NB4 (cell line): ENCODE results near the gene RNPEP.
"Not testable (repeated sequence)": the region's sequence is repeated elsewhere in the genome, so short reads cannot be mapped to it uniquely, and the experiment has no call there.

Source experiments
- DNase-seq: peaks from one replicate; pipeline ENCODE4 v3.0.0; 2010; ENCODE audit warnings: low read depth
- H3K4me3 ChIP-seq: one replicate; pipeline ENCODE4 v1.5.1; 2011; ENCODE audit warnings: mild to moderate bottlenecking, low read depth, low read length, moderate library complexity
- MYC ChIP-seq: IDR thresholded peaks from 2 replicates; pipeline ENCODE4 v1.6.1; 2011; ENCODE audit warnings: low read depth, low read length
- POLR2A ChIP-seq: IDR thresholded peaks from 2 replicates; pipeline ENCODE4 v1.6.1; 2011; ENCODE audit warnings: mild to moderate bottlenecking; ENCODE audit not compliant: insufficient read length; ENCODE audit errors: extremely low read depth
- TF ChIP-seq, protein P1 (sequence below): IDR thresholded peaks from 2 replicates; pipeline ENCODE4 v1.6.1; 2011; ENCODE audit warnings: low read depth, low read length
- TF ChIP-seq, protein P2 (sequence below): IDR thresholded peaks from one replicate; pipeline ENCODE4 v1.5.1; 2012; ENCODE audit warnings: low read depth, low read length

Gene RNPEP

DNA sequence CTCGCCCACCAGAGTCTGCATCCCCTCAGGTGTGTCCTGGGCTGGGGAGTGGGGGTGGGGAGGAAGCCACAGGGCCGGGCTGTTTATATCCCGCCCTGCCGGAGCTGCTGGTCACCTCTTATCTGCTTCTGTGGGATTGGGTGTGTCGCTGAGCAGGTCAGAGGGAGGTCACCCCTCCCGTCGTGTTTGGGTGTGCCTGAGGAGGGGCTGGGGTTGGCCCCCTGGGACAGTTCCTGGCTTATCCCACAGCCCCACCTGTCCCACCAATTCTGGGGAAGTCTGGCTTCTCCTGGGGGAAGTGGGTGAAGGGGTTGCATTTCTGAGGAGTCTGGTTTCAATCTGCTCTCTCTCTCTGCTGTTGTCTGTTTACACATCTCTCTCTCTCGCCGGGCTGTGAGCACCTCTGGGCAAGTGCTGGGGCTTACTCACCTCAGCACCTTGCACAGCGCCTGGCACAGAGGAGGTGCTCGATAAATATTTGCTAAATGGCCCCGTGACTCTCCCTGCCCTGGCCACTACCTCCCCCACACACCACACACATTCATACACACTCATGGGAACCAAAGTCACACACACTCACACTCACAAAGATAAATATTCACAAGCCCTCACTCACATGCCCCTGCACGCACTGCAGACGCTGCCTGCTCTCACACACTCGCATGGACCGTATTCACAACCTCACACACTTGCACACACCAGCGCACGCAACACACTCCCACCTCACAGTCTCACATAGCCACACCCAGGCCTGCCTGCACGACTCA lies 36.2 kb downstream of the RNPEP start:
- no peak overlapping the region for H3K4me3 ChIP-seq
- DNase-seq: no peak
- TF ChIP-seq, protein P1, sequence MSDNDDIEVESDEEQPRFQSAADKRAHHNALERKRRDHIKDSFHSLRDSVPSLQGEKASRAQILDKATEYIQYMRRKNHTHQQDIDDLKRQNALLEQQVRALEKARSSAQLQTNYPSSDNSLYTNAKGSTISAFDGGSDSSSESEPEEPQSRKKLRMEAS: no peak
- TF ChIP-seq POLR2A: no peak
- no peak for TF ChIP-seq MYC
- TF ChIP-seq, protein P2, sequence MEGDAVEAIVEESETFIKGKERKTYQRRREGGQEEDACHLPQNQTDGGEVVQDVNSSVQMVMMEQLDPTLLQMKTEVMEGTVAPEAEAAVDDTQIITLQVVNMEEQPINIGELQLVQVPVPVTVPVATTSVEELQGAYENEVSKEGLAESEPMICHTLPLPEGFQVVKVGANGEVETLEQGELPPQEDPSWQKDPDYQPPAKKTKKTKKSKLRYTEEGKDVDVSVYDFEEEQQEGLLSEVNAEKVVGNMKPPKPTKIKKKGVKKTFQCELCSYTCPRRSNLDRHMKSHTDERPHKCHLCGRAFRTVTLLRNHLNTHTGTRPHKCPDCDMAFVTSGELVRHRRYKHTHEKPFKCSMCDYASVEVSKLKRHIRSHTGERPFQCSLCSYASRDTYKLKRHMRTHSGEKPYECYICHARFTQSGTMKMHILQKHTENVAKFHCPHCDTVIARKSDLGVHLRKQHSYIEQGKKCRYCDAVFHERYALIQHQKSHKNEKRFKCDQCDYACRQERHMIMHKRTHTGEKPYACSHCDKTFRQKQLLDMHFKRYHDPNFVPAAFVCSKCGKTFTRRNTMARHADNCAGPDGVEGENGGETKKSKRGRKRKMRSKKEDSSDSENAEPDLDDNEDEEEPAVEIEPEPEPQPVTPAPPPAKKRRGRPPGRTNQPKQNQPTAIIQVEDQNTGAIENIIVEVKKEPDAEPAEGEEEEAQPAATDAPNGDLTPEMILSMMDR: no peak

DNA sequence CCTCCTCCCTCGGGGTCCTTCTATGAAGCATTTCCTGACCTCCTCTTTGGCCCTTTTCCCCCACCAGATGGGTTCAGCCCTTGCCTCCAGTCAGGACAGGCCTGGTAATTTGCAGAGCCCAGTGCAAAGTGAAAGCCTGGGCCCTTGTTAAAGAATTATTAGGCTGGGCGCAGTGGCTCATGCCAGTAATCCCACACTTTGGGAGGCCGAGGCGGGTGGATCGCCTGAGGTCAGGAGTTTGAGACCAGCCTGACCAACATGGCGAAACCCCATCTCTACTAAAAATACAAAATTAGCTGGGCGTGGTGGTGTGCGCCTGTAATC lies 36.7 kb downstream of the RNPEP start:
- not testable (repeated sequence) for DNase-seq, H3K4me3 ChIP-seq

GRCh38 chr1:202023001-202023433 lies 40.6 kb downstream of the RNPEP start:
- TF ChIP-seq, protein P2: no peak
- TF ChIP-seq, protein P1: no peak
- TF ChIP-seq POLR2A (no peak), MYC (no peak)
- H3K4me3 ChIP-seq: no peak overlapping the region
- DNase-seq: no peak

DNA sequence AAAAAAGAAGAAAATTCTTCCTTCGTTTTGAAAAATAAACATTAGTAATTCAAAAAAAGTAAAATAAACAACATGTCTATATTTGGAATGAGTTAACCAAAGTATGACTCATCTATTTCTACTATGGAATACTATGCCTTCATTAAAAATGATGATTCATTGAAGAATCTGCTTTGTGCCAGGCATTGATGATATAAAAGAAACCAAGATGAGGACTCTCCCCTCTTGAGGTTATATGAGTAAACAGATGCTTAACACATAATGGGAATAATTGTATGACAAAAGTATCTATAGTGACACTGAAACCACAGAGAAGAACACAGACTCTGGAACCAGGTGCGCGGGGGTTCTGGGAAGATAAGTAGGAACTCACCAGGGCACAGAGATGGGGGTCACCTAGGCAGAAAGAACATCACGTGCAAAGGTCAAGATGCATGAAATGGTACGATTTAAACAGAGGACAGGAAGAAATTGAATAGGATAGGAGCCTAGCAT lies 46.8 kb downstream of the RNPEP start:
- no peak overlapping the region for H3K4me3 ChIP-seq
- no peak for DNase-seq
- TF ChIP-seq, protein P1: no peak
- TF ChIP-seq MYC (no peak), POLR2A (no peak)
- TF ChIP-seq, protein P2: no peak

DNA sequence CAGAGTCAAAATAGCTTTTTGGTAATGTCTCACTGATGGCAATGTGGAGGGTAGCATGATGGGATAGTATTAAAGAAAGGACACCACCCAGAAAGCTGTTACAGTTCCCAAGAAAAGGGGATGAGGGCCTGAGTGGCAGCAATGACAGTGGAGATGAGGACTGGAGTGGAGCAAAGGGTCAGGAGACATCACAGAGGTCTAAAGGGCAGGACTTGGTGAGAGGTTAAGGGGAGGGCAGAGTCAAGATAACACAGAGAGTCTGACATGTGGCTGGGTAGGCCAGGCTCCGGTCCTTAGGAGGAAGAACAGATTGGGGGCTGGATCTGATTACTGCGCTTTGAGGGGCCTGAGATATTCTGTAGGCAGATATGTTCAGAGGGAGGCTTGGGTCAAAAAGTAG lies 47.3 kb downstream of the RNPEP start:
- TF ChIP-seq POLR2A (no peak), MYC (no peak)
- TF ChIP-seq, protein P1: no peak
- H3K4me3 ChIP-seq: no peak overlapping the region
- no peak for DNase-seq

- TF ChIP-seq, protein P1: no peak
- TF ChIP-seq, protein P2: no peak
- TF ChIP-seq MYC (no peak), POLR2A (no peak)
- no peak for DNase-seq
- H3K4me3 ChIP-seq: no peak overlapping the region
These were observed 49.3 kb downstream of the RNPEP start for GRCh38 chr1:202031796-202032195.
